ENCODE measurements around the gene COBLL1. TPM values are rescaled to one million over a fixed set of nuclear protein-coding genes. Genes with fewer than 3 reads are reported as not detected.

COBLL1 gene
- total RNA-seq, 1 donor from 2014 or later = 89.4 TPM

DNA sequence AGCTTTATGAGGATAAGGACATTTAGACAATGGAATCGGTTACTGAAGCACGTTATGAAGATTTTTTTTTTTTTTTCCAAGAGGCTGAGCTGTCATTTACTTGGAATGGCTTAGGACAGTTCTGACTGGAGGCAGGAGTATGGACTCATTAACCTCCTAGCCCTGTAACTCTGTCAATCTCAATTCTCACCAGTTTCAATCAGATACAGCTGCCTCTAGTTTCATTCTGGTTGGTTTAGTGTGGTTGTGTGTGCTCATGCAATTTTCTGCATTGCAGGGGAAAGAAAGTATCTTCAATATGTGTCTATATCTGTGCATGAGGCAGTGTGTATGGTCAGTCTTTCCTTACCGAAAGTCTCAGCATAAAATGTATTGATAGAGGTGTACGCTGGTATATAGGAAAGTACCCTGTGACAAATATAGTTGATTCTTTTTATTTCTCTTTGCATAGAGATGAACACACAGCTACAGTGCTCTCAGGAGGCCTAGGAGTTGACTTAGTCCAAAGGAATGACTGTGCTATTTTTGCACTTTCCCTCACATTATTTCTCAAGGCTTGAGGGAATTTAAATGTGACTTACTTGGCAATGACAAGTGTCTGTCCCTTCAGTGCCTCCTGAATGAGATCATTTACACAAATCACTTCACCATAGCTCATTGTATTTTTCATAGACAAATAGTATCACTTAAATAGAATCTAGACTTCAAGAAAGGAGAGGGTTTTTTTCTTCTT, 169.8 kb downstream of the COBLL1 start:
- Histone ChIP-seq H3K27ac (no peak overlapping the region), H3K4me3 (no peak overlapping the region), H3K9me3 (no peaks in the 10 kb centered on the region), H3K36me3 (peaks cover 10% of the 10 kb centered on the region), H3K4me1 (no peaks in the 10 kb centered on the region), H3K27me3 (ENCODE audit: low read depth) (no peaks in the 10 kb centered on the region)
- intact Hi-C loops (cut with DNase I) = no loop called here
- no peak for DNase-seq
- TF ChIP-seq, protein P1, sequence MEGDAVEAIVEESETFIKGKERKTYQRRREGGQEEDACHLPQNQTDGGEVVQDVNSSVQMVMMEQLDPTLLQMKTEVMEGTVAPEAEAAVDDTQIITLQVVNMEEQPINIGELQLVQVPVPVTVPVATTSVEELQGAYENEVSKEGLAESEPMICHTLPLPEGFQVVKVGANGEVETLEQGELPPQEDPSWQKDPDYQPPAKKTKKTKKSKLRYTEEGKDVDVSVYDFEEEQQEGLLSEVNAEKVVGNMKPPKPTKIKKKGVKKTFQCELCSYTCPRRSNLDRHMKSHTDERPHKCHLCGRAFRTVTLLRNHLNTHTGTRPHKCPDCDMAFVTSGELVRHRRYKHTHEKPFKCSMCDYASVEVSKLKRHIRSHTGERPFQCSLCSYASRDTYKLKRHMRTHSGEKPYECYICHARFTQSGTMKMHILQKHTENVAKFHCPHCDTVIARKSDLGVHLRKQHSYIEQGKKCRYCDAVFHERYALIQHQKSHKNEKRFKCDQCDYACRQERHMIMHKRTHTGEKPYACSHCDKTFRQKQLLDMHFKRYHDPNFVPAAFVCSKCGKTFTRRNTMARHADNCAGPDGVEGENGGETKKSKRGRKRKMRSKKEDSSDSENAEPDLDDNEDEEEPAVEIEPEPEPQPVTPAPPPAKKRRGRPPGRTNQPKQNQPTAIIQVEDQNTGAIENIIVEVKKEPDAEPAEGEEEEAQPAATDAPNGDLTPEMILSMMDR (IDR thresholded peaks at IDR 0.05) = no peak
- no peak for ATAC-seq

- H3K27me3 ChIP-seq (ENCODE audit: low read depth) = no peaks in the 10 kb centered on the region
- no peaks in the 10 kb centered on the region for H3K4me1 ChIP-seq
- no peak overlapping the region for H3K27ac ChIP-seq
- DNase-seq (no peak), ATAC-seq (no peak)
- intact Hi-C loops (cut with DNase I) = no loop called here
- TF ChIP-seq, protein P1 (IDR thresholded peaks at IDR 0.05) = no peak
- no peak overlapping the region for H3K4me3 ChIP-seq
- peaks cover 5% of the 10 kb centered on the region for H3K36me3 ChIP-seq
- H3K9me3 ChIP-seq = no peaks in the 10 kb centered on the region
These were observed 172.3 kb downstream of the COBLL1 start for GRCh38 chr2:164669291-164669690.

DNA sequence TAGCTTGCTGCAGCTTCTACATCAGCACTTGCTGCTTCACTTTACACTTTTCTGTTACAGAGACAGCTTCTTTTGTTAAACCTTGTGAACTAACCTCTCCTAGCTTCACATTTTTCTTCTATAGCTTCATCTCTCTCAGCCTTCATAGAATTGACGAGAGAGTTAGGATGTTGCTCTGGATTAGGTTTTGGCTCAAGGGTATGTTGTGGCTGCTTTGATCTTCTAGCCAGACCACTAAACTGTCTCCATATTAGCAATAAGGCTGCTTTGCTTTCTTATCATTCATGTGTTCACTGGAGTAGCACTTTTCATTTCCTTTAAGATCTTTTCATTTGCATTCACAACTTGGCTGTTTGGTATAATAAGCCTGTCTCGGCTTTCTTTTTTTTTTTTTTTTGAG, 174.1 kb downstream of the COBLL1 start:
- no peaks in the 10 kb centered on the region for H3K36me3 ChIP-seq
- DNase-seq (no peak), ATAC-seq (no peak)
- TF ChIP-seq, protein P1 (IDR thresholded peaks at IDR 0.05) = no peak
- no peak overlapping the region for H3K4me3 ChIP-seq
- intact Hi-C loops (cut with DNase I) = no loop called here
- no peak overlapping the region for H3K27ac ChIP-seq
- no peaks in the 10 kb centered on the region for H3K27me3 ChIP-seq (ENCODE audit: low read depth)
- H3K9me3 ChIP-seq = no peaks in the 10 kb centered on the region
- no peaks in the 10 kb centered on the region for H3K4me1 ChIP-seq

GRCh38 chr2:164664070-164664469, 177.6 kb downstream of the COBLL1 start:
- no peak overlapping the region for H3K27ac ChIP-seq
- intact Hi-C loops (cut with DNase I) = no loop called here
- ATAC-seq (no peak), DNase-seq (no peak)
- no peak overlapping the region for H3K4me3 ChIP-seq
- TF ChIP-seq, protein P1 (IDR thresholded peaks at IDR 0.05) = no peak
- no peaks in the 10 kb centered on the region for H3K9me3 ChIP-seq
- no peaks in the 10 kb centered on the region for H3K27me3 ChIP-seq (ENCODE audit: low read depth)
- no peaks in the 10 kb centered on the region for H3K4me1 ChIP-seq
- H3K36me3 ChIP-seq = no peaks in the 10 kb centered on the region

- no peak for ATAC-seq
- H3K4me1 ChIP-seq = no peaks in the 10 kb centered on the region
- H3K36me3 ChIP-seq = no peaks in the 10 kb centered on the region
- intact Hi-C loops (cut with DNase I) = no loop called here
- TF ChIP-seq, protein P1 (IDR thresholded peaks at IDR 0.05) = no peak
- no peak overlapping the region for H3K4me3 ChIP-seq
- no peaks in the 10 kb centered on the region for H3K9me3 ChIP-seq
- no peak overlapping the region for H3K27ac ChIP-seq
- no peak for DNase-seq
- H3K27me3 ChIP-seq (ENCODE audit: low read depth) = no peaks in the 10 kb centered on the region
These were observed 178.6 kb downstream of the COBLL1 start for GRCh38 chr2:164662868-164663631.

Measured in lower lobe of right lung (tissue), 2 donors.